Subcutaneous adipose tissue (tissue), 4 donors: ENCODE results near the gene SLC40A1. TPM values are rescaled to one million over a fixed set of nuclear protein-coding genes. Genes with fewer than 3 reads are reported as not detected.

Experiments
- total RNA-seq, 4 donors: library from RNA; depleted of rRNA; stranded (reverse); fragments of >200 nt; gene quantifications; one replicate each; pipeline ENCODE4 v1.1.0, GENCODE V29; 2016
- TF ChIP-seq, protein P1 (sequence below): fragments of 450-650 bp; IDR thresholded peaks from one replicate; pipeline ENCODE4 v1.5.1; 2016; ENCODE audit warnings: low read depth, mild to moderate bottlenecking, control low read depth, antibody characterized with exemption, moderate library complexity

The SLC40A1 gene
- total RNA-seq, 4 donors from 2014 or later: 54.6 to 78.4 (median 58.2) TPM

DNA sequence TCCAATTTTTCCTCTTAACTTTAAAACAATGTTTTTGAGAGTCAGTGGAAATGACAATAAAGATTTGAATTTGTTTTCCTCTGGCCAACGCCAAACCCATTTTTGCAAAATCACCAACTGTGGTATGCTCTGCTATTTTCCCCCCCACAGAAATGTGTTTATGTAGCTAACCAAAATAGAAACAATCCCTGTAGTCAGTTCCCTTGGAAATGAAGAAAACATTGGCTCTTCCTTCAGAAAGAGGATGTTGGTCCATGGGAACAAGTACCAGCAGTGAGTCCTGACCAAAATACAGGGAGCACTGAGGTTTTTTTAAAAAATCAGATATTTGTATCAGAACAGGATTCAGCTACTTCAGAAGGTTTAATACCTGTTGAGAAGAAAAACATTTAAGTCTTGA is 65.3 kb downstream of the SLC40A1 start:
- TF ChIP-seq, protein P1, sequence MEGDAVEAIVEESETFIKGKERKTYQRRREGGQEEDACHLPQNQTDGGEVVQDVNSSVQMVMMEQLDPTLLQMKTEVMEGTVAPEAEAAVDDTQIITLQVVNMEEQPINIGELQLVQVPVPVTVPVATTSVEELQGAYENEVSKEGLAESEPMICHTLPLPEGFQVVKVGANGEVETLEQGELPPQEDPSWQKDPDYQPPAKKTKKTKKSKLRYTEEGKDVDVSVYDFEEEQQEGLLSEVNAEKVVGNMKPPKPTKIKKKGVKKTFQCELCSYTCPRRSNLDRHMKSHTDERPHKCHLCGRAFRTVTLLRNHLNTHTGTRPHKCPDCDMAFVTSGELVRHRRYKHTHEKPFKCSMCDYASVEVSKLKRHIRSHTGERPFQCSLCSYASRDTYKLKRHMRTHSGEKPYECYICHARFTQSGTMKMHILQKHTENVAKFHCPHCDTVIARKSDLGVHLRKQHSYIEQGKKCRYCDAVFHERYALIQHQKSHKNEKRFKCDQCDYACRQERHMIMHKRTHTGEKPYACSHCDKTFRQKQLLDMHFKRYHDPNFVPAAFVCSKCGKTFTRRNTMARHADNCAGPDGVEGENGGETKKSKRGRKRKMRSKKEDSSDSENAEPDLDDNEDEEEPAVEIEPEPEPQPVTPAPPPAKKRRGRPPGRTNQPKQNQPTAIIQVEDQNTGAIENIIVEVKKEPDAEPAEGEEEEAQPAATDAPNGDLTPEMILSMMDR: no peak

DNA sequence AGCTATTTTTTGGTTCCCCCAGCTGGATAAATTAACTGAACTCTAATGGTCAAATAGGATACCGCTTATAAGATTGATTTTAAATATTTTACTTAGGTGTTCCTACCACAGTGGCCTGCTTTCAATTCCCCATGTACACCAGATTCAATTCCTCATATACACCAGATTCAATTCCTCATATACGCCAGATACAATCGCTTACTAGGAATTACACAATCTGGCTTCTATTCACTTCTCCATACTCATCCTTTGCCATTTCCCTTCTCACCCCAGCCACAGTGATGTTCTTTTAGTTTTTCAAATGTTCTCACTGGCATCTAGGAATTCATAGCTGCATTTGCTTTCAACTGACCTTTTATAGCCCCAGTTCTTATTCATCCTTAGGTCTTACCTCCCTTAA is 66.5 kb downstream of the SLC40A1 start:
- TF ChIP-seq, protein P1: no peak

DNA sequence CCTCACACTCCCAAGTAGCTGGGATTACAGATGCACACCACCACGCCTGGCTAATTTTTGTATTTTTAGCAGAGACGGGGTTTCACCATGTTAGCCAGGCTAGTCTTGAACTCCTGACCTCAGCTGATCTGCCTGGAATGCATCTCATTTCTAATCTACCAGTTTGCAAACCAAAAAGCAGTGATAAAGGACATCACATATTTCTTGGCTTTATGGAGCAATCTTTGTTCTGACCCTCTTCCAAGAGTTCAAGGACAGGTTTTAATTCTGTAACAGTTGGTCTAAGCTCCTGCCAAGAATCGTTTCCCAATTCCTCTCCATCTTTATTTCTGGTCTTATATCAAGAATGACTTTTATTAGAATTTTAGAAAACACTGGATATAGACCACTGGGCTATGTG is 67.7 kb downstream of the SLC40A1 start:
- TF ChIP-seq, protein P1: no peak

DNA sequence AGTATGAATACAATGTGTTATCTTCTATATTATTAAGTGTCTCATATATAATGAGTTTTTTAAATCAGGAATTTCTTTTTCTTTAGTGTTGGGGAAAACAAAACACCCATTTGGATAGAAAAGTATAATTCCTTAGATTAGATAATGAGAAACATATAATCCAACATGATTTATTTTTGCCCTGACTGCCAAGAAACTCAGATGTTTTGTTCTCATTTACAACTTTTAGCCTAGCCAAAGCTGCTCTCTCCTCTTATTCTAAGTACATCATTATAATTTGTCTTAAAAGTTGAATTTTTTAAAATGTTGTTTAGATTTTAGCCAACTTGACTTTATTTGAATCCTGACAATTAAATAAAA is 68.6 kb downstream of the SLC40A1 start:
- TF ChIP-seq, protein P1: no peak

DNA sequence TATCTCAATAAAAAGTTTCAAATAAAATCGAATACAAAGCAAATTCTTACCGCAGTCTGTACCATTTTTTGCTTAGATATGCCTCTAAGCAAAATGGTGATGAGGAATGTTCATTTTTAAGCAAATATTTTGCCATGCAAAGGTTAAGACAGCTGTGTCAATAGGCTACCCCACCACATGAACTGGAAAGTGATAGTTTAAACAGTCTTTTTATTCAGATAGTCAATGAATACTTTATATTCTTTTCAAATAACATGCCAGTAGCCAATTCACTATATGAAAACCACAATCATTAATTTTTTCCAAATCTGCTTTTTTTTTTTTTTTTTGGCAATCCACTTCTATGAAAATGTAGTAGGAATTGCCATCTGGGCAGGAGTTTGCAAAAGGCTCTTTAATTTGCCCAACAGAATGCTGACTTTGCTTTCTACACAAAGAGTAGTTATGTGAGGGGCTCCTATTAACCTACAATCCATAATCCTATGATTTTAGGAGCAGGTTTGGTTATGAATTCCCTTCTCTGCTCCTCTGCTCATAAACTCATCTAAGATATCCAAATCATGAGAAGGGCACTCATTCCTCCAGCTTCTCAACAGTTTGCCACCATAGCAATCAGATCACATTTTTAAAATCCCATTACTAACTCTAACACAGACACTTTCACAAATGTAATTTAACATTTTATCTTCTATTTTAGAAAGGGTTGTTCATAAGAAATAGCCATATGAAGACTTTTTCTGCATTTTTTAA is 69.2 kb downstream of the SLC40A1 start:
- TF ChIP-seq, protein P1: no peak

Other genes starting within 250 kb of the SLC40A1 start
- 10 to 100 TPM; 37.7 to 48.8 (median 42.2) TPM for gene WDR75, start 139.3 kb downstream of the SLC40A1 start, total RNA-seq
- gene ASNSD1, start 80.7 kb upstream of the SLC40A1 start, total RNA-seq: 10 to 100 TPM; 40.3 to 76.8 (median 48.0) TPM
- gene ANKAR, start 93.9 kb upstream of the SLC40A1 start, total RNA-seq: 10 to 100 TPM; 13.2 to 18.1 (median 15.6) TPM
- 1 to 10 TPM; 2.8 to 8.7 (median 7.2) TPM for gene OSGEPL1, start 182.0 kb upstream of the SLC40A1 start, total RNA-seq
- gene ORMDL1, start 203.6 kb upstream of the SLC40A1 start, total RNA-seq: 100 to 1,000 TPM; 117 to 193 (median 126) TPM
- gene PMS1, start 203.7 kb upstream of the SLC40A1 start, total RNA-seq: 10 to 100 TPM; 16.7 to 36.9 (median 22.6) TPM